ENCODE data around the gene NKAP. TPM values are rescaled to one million over a fixed set of nuclear protein-coding genes. Genes with fewer than 3 reads are reported as not detected.
A peak's percentile ranks its signal among the peaks of the same experiment; 100 is the strongest.
"Not testable (repeated sequence)": the region's sequence is repeated elsewhere in the genome, so short reads cannot be mapped to it uniquely, and the experiment has no call there.

The NKAP gene
- total RNA-seq, 1 donor from 2014 or later, result 9.3 TPM

DNA sequence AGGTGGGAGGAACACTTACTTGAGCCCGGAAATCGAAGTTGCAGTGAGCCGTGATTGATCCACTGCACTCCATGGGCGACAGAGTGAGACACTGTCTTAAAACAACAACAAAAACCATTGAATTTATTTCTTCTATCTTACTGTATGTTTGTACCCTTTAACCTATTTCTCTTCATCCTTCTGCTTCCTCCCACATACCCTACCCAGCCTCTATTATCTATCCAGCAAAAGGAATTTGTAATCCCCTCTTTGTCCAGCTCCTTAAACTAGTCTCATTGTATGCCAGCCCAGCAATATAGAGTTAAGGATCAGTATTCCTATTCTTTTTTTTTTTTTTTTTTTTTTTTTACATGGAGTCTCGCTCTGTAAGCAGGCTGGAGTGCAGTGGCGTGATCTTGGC is 1.9 kb upstream of the NKAP start:
- Mint-ChIP-seq H3K27me3 (ENCODE audit: low read depth) (no peaks in the 10 kb centered on the region), H3K36me3 (peaks cover 4% of the 10 kb centered on the region), H3K4me1 (peaks cover 8% of the 10 kb centered on the region), H3K27ac (no peak overlapping the region), H3K4me3 (no peak overlapping the region), H3K9me3 (peaks cover 14% of the 10 kb centered on the region)
- TF ChIP-seq, protein P1, sequence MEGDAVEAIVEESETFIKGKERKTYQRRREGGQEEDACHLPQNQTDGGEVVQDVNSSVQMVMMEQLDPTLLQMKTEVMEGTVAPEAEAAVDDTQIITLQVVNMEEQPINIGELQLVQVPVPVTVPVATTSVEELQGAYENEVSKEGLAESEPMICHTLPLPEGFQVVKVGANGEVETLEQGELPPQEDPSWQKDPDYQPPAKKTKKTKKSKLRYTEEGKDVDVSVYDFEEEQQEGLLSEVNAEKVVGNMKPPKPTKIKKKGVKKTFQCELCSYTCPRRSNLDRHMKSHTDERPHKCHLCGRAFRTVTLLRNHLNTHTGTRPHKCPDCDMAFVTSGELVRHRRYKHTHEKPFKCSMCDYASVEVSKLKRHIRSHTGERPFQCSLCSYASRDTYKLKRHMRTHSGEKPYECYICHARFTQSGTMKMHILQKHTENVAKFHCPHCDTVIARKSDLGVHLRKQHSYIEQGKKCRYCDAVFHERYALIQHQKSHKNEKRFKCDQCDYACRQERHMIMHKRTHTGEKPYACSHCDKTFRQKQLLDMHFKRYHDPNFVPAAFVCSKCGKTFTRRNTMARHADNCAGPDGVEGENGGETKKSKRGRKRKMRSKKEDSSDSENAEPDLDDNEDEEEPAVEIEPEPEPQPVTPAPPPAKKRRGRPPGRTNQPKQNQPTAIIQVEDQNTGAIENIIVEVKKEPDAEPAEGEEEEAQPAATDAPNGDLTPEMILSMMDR (IDR thresholded peaks at IDR 0.05; ENCODE audit: unreplicated experiment), result no peak
- DNase-seq (ENCODE audit: low spot score in 2 of 2, unreplicated experiment in 2 of 2), result no peak

DNA sequence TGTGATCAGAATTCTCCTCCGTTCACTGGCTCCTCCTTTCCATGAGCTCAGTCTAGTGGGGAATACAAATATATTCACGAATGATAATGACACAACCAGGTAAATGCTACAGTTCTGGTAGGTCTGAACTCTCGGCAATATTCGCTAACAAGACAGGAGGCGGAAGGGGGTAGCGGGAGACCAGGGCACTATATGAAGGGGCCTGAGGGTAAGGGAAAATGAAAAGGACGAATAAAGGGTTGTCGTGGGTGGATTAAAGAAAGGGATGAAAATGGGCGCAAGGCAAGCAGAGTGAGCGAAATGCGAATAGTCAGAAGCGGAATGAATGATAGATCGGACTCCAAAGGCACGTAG is 743 bp downstream of the NKAP start:
- Mint-ChIP-seq H3K9me3 (peaks cover 11% of the 10 kb centered on the region), H3K4me3 (peak overlapping the region; percentile 85), H3K27ac (peak overlapping the region; percentile 95), H3K4me1 (peaks cover 8% of the 10 kb centered on the region), H3K27me3 (ENCODE audit: low read depth) (no peaks in the 10 kb centered on the region), H3K36me3 (peaks cover 4% of the 10 kb centered on the region)
- TF ChIP-seq, protein P1 (IDR thresholded peaks at IDR 0.05; ENCODE audit: unreplicated experiment), result no peak
- no peak for DNase-seq (ENCODE audit: low spot score in 2 of 2, unreplicated experiment in 2 of 2)

DNA sequence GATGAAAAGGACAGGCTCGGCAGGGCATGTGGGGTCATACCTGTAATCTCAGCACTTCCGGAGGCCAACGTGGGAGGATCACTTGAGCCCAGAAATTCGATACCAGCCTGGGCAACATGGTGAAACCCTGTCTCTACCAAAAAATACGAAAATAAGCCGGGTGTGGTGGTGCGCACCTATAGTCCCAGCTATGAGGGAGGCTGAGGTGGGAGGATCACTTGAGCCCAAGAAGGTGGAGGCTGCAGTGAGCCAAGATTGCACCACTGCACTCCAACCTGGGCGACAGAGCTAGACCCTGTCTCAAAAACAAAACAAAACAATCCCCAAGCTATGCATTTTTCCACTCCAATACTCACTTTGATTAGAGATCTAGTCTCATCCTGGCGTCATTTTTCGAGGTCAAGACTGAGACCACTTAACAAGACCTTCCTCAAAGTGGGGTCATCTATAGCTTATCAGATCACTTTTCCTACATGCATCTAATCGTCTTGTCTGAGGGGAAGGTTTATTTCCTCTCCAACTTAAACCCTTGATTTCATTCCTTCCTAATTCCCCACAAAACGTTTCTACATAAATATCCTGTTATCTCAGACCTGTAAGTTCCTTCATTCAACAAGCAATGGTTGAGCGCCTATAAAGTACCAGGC is 1.3 kb downstream of the NKAP start:
- peaks cover 8% of the 10 kb centered on the region for H3K4me1 Mint-ChIP-seq
- peaks cover 6% of the 10 kb centered on the region for H3K36me3 Mint-ChIP-seq
- DNase-seq (ENCODE audit: low spot score in 2 of 2, unreplicated experiment in 2 of 2), result no peak
- no peaks in the 10 kb centered on the region for H3K27me3 Mint-ChIP-seq (ENCODE audit: low read depth)
- peak overlapping the region; percentile 95 for H3K27ac Mint-ChIP-seq
- H3K4me3 Mint-ChIP-seq, result peak overlapping the region; percentile 85
- TF ChIP-seq, protein P1 (IDR thresholded peaks at IDR 0.05; ENCODE audit: unreplicated experiment), result no peak
- peaks cover 11% of the 10 kb centered on the region for H3K9me3 Mint-ChIP-seq

DNA sequence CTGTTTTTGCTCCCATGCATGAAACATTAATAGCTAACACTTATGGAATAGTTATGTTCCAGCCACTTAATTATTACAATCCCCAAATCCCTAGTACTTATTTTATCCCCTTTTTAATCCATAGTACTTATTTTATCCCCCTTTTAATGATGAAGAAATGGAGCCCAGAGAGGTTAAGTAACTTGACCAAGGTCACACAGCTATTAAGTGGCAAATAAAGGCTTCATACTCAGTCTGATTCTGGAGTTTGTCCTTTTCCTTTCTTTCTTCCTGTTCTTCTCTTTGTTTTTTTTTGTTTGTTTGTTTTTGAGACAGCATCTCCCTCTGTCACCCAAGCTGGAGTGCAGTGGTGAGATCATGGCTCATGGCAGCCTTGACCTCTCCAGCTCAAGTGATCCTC is 2.2 kb downstream of the NKAP start:
- no peak for DNase-seq (ENCODE audit: low spot score in 2 of 2, unreplicated experiment in 2 of 2)
- TF ChIP-seq, protein P1 (IDR thresholded peaks at IDR 0.05; ENCODE audit: unreplicated experiment), result no peak
- Mint-ChIP-seq H3K9me3 (peaks cover 14% of the 10 kb centered on the region), H3K36me3 (peaks cover 4% of the 10 kb centered on the region), H3K27ac (no peak overlapping the region), H3K4me3 (no peak overlapping the region), H3K27me3 (ENCODE audit: low read depth) (no peaks in the 10 kb centered on the region), H3K4me1 (peaks cover 8% of the 10 kb centered on the region)

DNA sequence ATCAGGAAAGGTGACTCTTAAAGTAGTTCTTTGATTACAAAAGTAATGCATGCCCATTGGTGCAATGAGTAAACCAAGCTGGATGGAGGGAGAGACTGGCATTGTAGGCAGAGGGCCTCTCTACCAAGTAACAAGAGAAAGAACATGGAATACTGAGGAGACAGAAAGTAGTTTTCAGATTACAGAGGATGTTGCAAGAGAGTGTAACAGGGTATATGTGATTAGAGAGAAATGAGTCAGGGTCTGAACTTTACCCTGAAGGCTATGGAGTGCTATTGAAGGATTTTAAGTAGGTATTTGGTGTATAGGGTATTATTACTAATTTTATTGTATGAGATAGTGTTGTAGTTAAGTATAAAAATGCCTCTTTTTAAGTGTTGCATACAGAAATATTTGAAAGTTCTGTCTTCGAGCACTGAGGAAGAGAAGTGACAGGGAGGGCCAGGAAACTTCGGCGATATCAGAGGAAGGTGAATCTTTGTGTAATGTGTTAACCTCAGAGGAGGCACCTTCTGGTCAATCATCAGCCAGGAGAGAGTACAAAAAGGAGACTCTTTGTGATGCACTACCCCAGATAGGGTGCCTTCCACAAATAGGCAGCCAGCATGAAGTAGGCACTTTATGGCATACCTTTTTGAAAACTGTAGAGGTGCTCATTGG is 8.2 kb downstream of the NKAP start:
- Mint-ChIP-seq H3K27me3 (ENCODE audit: low read depth) (no peaks in the 10 kb centered on the region), H3K9me3 (peaks cover 18% of the 10 kb centered on the region), H3K27ac (no peak overlapping the region), H3K36me3 (peaks cover 23% of the 10 kb centered on the region), H3K4me3 (no peak overlapping the region), H3K4me1 (no peaks in the 10 kb centered on the region)
- no peak for DNase-seq (ENCODE audit: low spot score in 2 of 2, unreplicated experiment in 2 of 2)
- TF ChIP-seq, protein P1 (IDR thresholded peaks at IDR 0.05; ENCODE audit: unreplicated experiment), result no peak

DNA sequence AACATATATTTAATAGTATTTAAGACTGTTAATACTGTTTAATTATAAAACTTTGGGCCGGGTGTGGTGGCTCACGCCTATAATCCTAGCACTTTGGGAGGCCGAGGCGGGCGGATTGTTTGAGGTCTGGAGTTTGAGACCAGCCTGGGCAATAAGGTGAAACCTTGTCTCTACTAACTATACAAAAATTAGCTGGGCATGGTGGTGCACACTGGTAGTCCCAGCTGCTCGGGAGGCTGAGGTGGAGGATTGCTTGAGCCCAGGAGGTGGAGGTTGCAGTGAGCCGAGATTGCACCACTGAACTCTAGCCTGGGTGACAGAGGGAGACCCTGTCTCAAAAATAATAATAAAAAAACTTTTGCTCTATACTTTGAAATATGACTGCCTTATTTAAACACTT is 21.2 kb downstream of the NKAP start:
- H3K4me1 Mint-ChIP-seq; DNase-seq (ENCODE audit: low spot score in 2 of 2, unreplicated experiment in 2 of 2); H3K27ac Mint-ChIP-seq; H3K27me3 Mint-ChIP-seq (ENCODE audit: low read depth); H3K4me3 Mint-ChIP-seq: not testable (repeated sequence)
- Mint-ChIP-seq H3K36me3 (peaks cover 16% of the 10 kb centered on the region), H3K9me3 (peaks cover 18% of the 10 kb centered on the region)
